HepG2 (cell line): ENCODE data around the gene PPP2R2C. TPM values are rescaled to one million over a fixed set of nuclear protein-coding genes. Genes with fewer than 3 reads are reported as not detected.
A peak's percentile ranks its signal among the peaks of the same experiment; 100 is the strongest.

Experiments used
- ATM ChIP-seq: fragments of 450-650 bp; IDR thresholded peaks from 2 replicates; pipeline ENCODE4 v1.7.1; 2017; ENCODE audit warnings: mild to moderate bottlenecking, borderline replicate concordance
- BCL6 ChIP-seq: IDR thresholded peaks from 2 replicates; pipeline ENCODE4 v1.6.1; 2016; ENCODE audit warnings: missing genetic modification reagents, missing compliant biosample characterization
- CEBPG ChIP-seq: IDR thresholded peaks from 2 replicates; pipeline ENCODE4 v1.6.1; 2016
- CEBPZ ChIP-seq: IDR thresholded peaks from 2 replicates; pipeline ENCODE4 v1.6.1; 2012; ENCODE audit warnings: low read length, improper control_type of control experiment
- FOSL2 ChIP-seq: sonication (generic); formaldehyde crosslinking; IDR thresholded peaks from 2 replicates; pipeline ENCODE4 v1.4.0; 2020; ENCODE audit warnings: missing genetic modification reagents
- GATAD2A ChIP-seq: IDR thresholded peaks from 2 replicates; pipeline ENCODE4 v1.6.1; 2016
- KDM1A ChIP-seq: IDR thresholded peaks from 2 replicates; pipeline ENCODE4 v1.6.1; 2016; ENCODE audit warnings: missing compliant biosample characterization
- KLF11 ChIP-seq: IDR thresholded peaks from 2 replicates; pipeline ENCODE4 v1.6.1; 2016; ENCODE audit warnings: missing compliant biosample characterization
- MED13 ChIP-seq: sonication (generic); formaldehyde crosslinking; IDR thresholded peaks from 2 replicates; pipeline ENCODE4 v1.5.0; 2020; ENCODE audit warnings: missing genetic modification reagents
- NCOR1 ChIP-seq: fragments of 200-600 bp; sonication (generic); IDR thresholded peaks from 2 replicates; pipeline ENCODE4 v1.7.0; 2017; ENCODE audit warnings: antibody characterized with exemption, low read length, borderline replicate concordance
- NFKBIZ ChIP-seq: IDR thresholded peaks from 2 replicates; pipeline ENCODE4 v1.6.1; 2018; ENCODE audit warnings: missing genetic modification reagents, missing compliant biosample characterization
- NR2C2 ChIP-seq: sonication (generic); formaldehyde crosslinking; IDR thresholded peaks from 2 replicates; pipeline ENCODE4 v1.4.0; 2020; ENCODE audit warnings: missing genetic modification reagents, mild to moderate bottlenecking, moderate library complexity, borderline replicate concordance
- SMAD9 ChIP-seq: sonication (generic); formaldehyde crosslinking; IDR thresholded peaks from 2 replicates; pipeline ENCODE4 v1.5.1; 2020; ENCODE audit warnings: mild to moderate bottlenecking, missing genetic modification reagents
- TCF7L2 ChIP-seq: IDR thresholded peaks from 2 replicates; pipeline ENCODE4 v1.6.1; 2011; ENCODE audit warnings: mild to moderate bottlenecking, low read depth, low read length, moderate library complexity
- TSC22D2 ChIP-seq: sonication (generic); formaldehyde crosslinking; IDR thresholded peaks from 2 replicates; pipeline ENCODE4 v1.5.1; 2020; ENCODE audit warnings: missing genetic modification reagents, mild to moderate bottlenecking, borderline replicate concordance
- YEATS2 ChIP-seq: sonication (generic); formaldehyde crosslinking; IDR thresholded peaks from 2 replicates; pipeline ENCODE4 v1.4.0; 2020; ENCODE audit warnings: missing genetic modification reagents, borderline replicate concordance
- ZBTB43 ChIP-seq: sonication (generic); formaldehyde crosslinking; conservative IDR thresholded peaks from 2 replicates; pipeline ENCODE4 v1.4.0; 2020; ENCODE audit warnings: missing genetic modification reagents
- ZFP1 ChIP-seq: IDR thresholded peaks from 2 replicates; pipeline ENCODE4 v1.6.1; 2016
- ZFP62 ChIP-seq: sonication (generic); formaldehyde crosslinking; IDR thresholded peaks from 2 replicates; pipeline ENCODE4 v1.4.0; 2020; ENCODE audit warnings: missing genetic modification reagents
- ZFX ChIP-seq: sonication (generic); formaldehyde crosslinking; IDR thresholded peaks from 2 replicates; pipeline ENCODE4 v1.4.0; 2020; ENCODE audit warnings: mild to moderate bottlenecking, low read depth, missing genetic modification reagents, moderate library complexity
- ZNF101 ChIP-seq: sonication (generic); formaldehyde crosslinking; IDR thresholded peaks from 2 replicates; pipeline ENCODE4 v1.4.0; 2020; ENCODE audit warnings: mild to moderate bottlenecking, low read depth, missing genetic modification reagents, borderline replicate concordance
- ZNF160 ChIP-seq: sonication (generic); formaldehyde crosslinking; IDR thresholded peaks from 2 replicates; pipeline ENCODE4 v1.8.0; 2022; ENCODE audit warnings: mild to moderate bottlenecking, inconsistent platforms, missing genetic modification reagents
- ZNF326 ChIP-seq: sonication (generic); formaldehyde crosslinking; IDR thresholded peaks from 2 replicates; pipeline ENCODE4 v1.4.0; 2020; ENCODE audit warnings: missing genetic modification reagents, borderline replicate concordance
- ZNF468 ChIP-seq: sonication (generic); formaldehyde crosslinking; IDR thresholded peaks from 2 replicates; pipeline ENCODE4 v1.8.0; 2022; ENCODE audit warnings: mild to moderate bottlenecking, moderate library complexity, missing genetic modification reagents
- ZNF678 ChIP-seq: sonication (generic); formaldehyde crosslinking; IDR thresholded peaks from 2 replicates; pipeline ENCODE4 v1.4.0; 2020; ENCODE audit warnings: mild to moderate bottlenecking, missing genetic modification reagents
- ZNF746 ChIP-seq: sonication (generic); formaldehyde crosslinking; IDR thresholded peaks from 2 replicates; pipeline ENCODE4 v1.8.0; 2022; ENCODE audit warnings: mild to moderate bottlenecking, missing genetic modification reagents
- ZNF772 ChIP-seq: sonication (generic); formaldehyde crosslinking; IDR thresholded peaks from 2 replicates; pipeline ENCODE4 v1.5.0; 2020; ENCODE audit warnings: mild to moderate bottlenecking, missing genetic modification reagents
- ZUFSP ChIP-seq: sonication (generic); formaldehyde crosslinking; IDR thresholded peaks from 2 replicates; pipeline ENCODE4 v1.9.0; 2021; ENCODE audit warnings: missing genetic modification reagents, mild to moderate bottlenecking, borderline replicate concordance
- polyA plus RNA-seq, 8 experiments: library from polyadenylated mRNA; depleted of rRNA in 3 of 8; stranded (reverse) in 7 of 8; unstranded in 1 of 8; fragments of >200 nt; fragmentation: Illumina TruSeq in 4 of 8; extraction: Trizol in 4 of 8; gene quantifications; 2 replicates each; pipeline versions ENCODE4 v1.2.1 to v1.2.3, GENCODE V29; 2011 to 2016; ENCODE audit warnings: low read depth in 4 of 8, missing spikeins in 1 of 8, mixed read lengths in 1 of 8; ENCODE audit not compliant: insufficient read depth in 1 of 8
- total RNA-seq, 5 experiments: library from RNA; depleted of rRNA; stranded (reverse); fragments of >200 nt; fragmentation: Illumina TruSeq; extraction: Trizol; gene quantifications; 2 replicates each; pipeline ENCODE4 v1.2.3, GENCODE V29; 2016; ENCODE audit warnings: low read depth in 1 of 5

Gene PPP2R2C
- total and polyA plus RNA-seq, 2 of the 13 experiments (the other 11 are each of a cell fraction or from before 2014, with no cell fraction given), result 0.60 to 8.6 TPM

- TF ChIP-seq NCOR1 (no peak), BCL6 (CRISPR knock-in tag) (no peak), NR2C2 (CRISPR knock-in tag) (peak; percentile 50; the same call in 1 of the 2 replicates), ZNF468 (CRISPR knock-in tag) (no peak), KDM1A (no peak), ZNF678 (no peak), ZFX (peak; percentile 72), ZUFSP (CRISPR knock-in tag) (no peak), YEATS2 (peak; percentile 14; the same call in 1 of the 2 replicates), GATAD2A (CRISPR knock-in tag) (peak; percentile 59; the same call in 1 of the 2 replicates), KLF11 (CRISPR knock-in tag) (no peak), ZFP62 (no peak), MED13 (CRISPR knock-in tag) (peak; percentile 51; the same call in 1 of the 2 replicates), ZBTB43 (CRISPR knock-in tag) (peak; percentile 52; the same call in 1 of the 2 replicates), ATM (no peak), SMAD9 (CRISPR knock-in tag) (no peak), ZNF746 (CRISPR knock-in tag) (no peak), TSC22D2 (no peak), ZNF326 (CRISPR knock-in tag) (no peak), ZNF160 (CRISPR knock-in tag) (peak; percentile 73), FOSL2 (CRISPR knock-in tag) (peak; percentile 46), ZFP1 (CRISPR knock-in tag) (no peak), CEBPZ (no peak), CEBPG (CRISPR knock-in tag) (no peak), TCF7L2 (no peak), ZNF772 (CRISPR knock-in tag) (no peak), ZNF101 (CRISPR knock-in tag) (no peak), NFKBIZ (CRISPR knock-in tag) (no peak)
These were observed 163.3 kb downstream of the PPP2R2C start (continued) for GRCh38 chr4:6308899-6309643.
